Neutrophil (primary cell): ENCODE data around the gene GMDS.

Experiments used
- H3K27ac ChIP-seq: fragments of 200-600 bp; sonication (generic); 2 replicates; pipeline ENCODE4 v1.5.1; 2016; ENCODE audit warnings: mild to moderate bottlenecking, moderate library complexity
- H3K27me3 ChIP-seq: fragments of 200-600 bp; sonication (generic); 2 replicates; pipeline ENCODE4 v1.6.0; 2016; ENCODE audit warnings: mild to moderate bottlenecking
- H3K36me3 ChIP-seq: fragments of 200-600 bp; sonication (generic); 2 replicates; pipeline ENCODE4 v1.5.1; 2017
- H3K4me1 ChIP-seq, 2 experiments: fragments of 200-600 bp in 1 of 2; sonication (generic) in 1 of 2; 1 replicate in 1 of 2; 2 replicates in 1 of 2; pipeline versions ENCODE4 v1.5.1 to v1.6.1; 2013 to 2016; ENCODE audit warnings: low read depth in 1 of 2, low read length in 1 of 2, mild to moderate bottlenecking in 1 of 2, moderate library complexity in 1 of 2; ENCODE audit not compliant: control insufficient read depth in 1 of 2, insufficient read depth in 1 of 2
- H3K4me3 ChIP-seq, 2 experiments: fragments of 200-600 bp in 1 of 2; sonication (generic) in 1 of 2; 1 replicate in 1 of 2; 2 replicates in 1 of 2; pipeline ENCODE4 v1.5.1; 2013 to 2016; ENCODE audit warnings: low read depth in 1 of 2, low read length in 1 of 2, mild to moderate bottlenecking in 1 of 2, moderate library complexity in 1 of 2
- H3K9me3 ChIP-seq: fragments of 200-600 bp; sonication (generic); 2 replicates; pipeline ENCODE4 v1.5.1; 2016
- TF ChIP-seq, protein P1 (sequence below): fragments of 200-600 bp; sonication (generic); IDR thresholded peaks from 2 replicates; pipeline ENCODE4 v1.5.1; 2016; ENCODE audit warnings: antibody characterized with exemption

Gene GMDS

DNA sequence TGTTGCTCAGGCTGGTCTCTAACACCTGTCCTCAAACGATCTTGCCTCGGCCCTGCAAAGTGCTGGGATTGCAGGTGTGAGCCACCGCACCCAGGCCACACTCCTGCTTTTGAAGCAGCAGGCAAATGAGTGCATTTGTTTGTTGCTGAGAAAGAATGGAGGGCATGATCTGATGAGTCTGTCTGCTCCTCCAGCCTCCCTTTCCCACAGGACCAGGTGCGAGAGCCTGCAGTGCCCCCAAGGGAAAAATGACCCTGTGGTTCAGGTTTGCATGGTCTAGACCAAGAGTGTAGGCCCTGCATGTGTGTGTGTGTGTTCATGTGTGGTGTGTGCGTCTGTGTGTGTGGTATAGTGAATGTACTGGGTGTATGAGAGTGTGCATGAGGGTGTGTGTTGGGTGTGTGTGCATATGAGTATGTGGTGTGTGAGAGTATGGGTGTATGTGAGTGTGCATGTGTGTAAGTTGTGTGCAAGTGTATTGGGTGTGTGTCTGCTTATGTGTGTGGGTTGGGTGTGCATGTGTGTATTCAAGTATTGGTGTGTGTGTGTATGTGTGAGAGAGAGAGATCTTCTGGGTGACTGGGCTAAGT lies 658.4 kb downstream of the GMDS start:
- Histone ChIP-seq H3K4me1 (no peaks in the 10 kb centered on the region), H3K27me3 (peaks cover 17% of the 10 kb centered on the region), H3K4me3 (no peak overlapping the region), H3K27ac (no peak overlapping the region), H3K9me3 (no peaks in the 10 kb centered on the region), H3K36me3 (no peaks in the 10 kb centered on the region)
- TF ChIP-seq, protein P1, sequence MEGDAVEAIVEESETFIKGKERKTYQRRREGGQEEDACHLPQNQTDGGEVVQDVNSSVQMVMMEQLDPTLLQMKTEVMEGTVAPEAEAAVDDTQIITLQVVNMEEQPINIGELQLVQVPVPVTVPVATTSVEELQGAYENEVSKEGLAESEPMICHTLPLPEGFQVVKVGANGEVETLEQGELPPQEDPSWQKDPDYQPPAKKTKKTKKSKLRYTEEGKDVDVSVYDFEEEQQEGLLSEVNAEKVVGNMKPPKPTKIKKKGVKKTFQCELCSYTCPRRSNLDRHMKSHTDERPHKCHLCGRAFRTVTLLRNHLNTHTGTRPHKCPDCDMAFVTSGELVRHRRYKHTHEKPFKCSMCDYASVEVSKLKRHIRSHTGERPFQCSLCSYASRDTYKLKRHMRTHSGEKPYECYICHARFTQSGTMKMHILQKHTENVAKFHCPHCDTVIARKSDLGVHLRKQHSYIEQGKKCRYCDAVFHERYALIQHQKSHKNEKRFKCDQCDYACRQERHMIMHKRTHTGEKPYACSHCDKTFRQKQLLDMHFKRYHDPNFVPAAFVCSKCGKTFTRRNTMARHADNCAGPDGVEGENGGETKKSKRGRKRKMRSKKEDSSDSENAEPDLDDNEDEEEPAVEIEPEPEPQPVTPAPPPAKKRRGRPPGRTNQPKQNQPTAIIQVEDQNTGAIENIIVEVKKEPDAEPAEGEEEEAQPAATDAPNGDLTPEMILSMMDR = no peak

DNA sequence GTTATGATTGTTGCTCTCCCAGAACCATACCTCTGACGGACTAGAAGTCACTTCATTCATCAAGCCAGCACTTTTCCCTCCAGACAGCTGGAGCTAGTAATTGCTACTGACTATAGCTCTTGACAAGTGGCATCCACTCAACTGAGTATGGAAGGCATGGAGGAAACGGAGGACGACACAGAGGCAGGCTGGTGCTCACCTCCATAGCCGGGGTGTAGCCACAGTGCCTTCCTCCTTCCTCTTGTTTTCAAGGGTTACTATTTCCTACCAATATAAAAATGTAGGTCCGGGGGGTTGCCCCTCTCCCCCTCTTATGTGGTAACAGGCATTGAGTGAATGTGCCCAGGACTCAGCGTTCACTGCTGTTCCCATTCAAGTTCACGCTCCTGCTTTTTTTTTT lies 659.1 kb downstream of the GMDS start:
- H3K27me3 ChIP-seq = peaks cover 10% of the 10 kb centered on the region

DNA sequence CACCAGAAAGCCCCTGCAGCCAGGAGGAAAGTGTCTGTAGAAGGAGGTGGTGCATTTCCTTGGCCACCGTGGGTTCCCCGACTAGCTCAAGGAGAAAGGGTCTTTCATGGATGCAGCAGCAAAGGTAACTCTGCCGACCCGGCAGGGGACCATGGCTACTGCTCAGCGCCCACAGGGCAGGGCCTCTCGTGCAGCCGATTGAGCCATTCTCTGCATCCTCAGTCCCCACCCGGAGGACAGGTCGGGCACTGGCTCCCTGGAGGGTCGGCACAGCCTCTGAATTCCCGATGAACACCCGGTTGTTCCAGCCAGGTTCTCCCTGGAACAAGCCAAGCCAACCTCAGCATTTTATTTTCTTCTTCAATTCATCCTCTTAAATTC lies 659.7 kb downstream of the GMDS start:
- H3K9me3 ChIP-seq = no peaks in the 10 kb centered on the region
- H3K4me1 ChIP-seq = no peaks in the 10 kb centered on the region
- H3K27ac ChIP-seq = no peak overlapping the region
- no peaks in the 10 kb centered on the region for H3K36me3 ChIP-seq
- H3K4me3 ChIP-seq = no peak overlapping the region
- TF ChIP-seq, protein P1 = no peak
- H3K27me3 ChIP-seq = peaks cover 9% of the 10 kb centered on the region

More for the DNA sequence above, 659.1 kb downstream of the GMDS start:
- no peak overlapping the region for H3K27ac ChIP-seq
- no peaks in the 10 kb centered on the region for H3K36me3 ChIP-seq
- TF ChIP-seq, protein P1 = no peak
- no peaks in the 10 kb centered on the region for H3K9me3 ChIP-seq
- no peaks in the 10 kb centered on the region for H3K4me1 ChIP-seq
- no peak overlapping the region for H3K4me3 ChIP-seq

DNA sequence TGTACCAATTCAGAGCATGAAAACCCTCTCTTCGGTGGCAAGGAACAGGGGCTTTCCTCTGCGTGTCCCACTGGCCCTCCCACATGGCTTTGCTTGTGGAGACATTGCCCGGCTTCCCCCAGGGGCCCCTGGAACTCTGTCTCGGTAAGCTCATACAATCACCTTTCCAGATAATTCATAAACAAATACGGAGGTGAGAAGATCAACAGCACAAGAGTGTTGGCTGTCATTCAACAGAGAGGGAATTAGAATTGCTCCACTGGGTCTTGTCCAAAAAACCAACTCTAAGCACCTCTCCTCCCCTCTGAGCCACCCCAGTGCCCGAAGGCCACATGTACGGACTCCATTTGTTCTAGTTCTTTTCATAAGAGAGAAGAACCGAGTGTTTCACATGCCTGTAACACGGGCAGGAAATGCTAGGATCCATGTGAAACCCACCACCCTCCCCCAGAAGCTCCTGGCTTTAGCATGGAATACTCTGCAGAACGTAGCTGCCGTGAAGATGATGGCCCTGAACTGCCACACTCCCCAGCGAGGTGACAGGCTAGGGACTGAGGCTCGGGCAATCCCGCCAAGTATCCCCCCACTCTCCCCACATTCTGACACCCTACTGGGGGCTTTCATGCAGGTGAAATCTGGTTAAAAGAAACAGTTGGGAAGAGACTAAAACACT lies 660.3 kb downstream of the GMDS start:
- Histone ChIP-seq H3K27me3 (peaks cover 4% of the 10 kb centered on the region), H3K9me3 (no peaks in the 10 kb centered on the region), H3K27ac (no peak overlapping the region), H3K4me1 (no peaks in the 10 kb centered on the region), H3K36me3 (no peaks in the 10 kb centered on the region), H3K4me3 (no peak overlapping the region)
- TF ChIP-seq, protein P1 = no peak

DNA sequence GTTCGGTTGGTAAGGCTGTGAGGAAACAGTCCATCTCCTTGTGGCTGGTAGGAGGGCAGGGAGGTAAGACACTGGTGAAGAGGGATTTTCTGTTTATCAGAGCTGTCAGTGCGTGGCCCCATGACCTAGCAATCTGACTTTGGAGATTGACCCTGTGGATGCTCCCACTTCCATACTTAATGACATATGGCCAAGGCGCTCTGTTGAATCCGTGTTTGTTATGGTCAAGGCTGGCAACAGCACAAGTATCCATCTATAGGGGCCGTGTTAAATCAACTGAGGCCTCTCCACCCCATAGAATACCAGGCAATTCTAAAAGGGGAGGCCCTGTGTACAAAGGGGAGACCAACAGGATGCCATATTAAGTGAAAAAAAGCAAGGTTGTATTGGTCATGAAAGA lies 661.3 kb downstream of the GMDS start:
- Histone ChIP-seq H3K36me3 (no peaks in the 10 kb centered on the region), H3K9me3 (no peaks in the 10 kb centered on the region), H3K4me3 (no peak overlapping the region), H3K27me3 (no peaks in the 10 kb centered on the region), H3K27ac (no peak overlapping the region), H3K4me1 (no peaks in the 10 kb centered on the region)
- TF ChIP-seq, protein P1 = no peak
